22Rv1 (cell line): ENCODE data around the gene PFKL.

Experiments
- ZFX ChIP-seq: fragments of 450-650 bp; IDR thresholded peaks from 2 replicates; pipeline ENCODE4 v1.6.1; 2017; ENCODE audit warnings: antibody characterized with exemption, borderline replicate concordance
- TF ChIP-seq, protein P1 (sequence below): fragments of 450-650 bp; IDR thresholded peaks from 2 replicates; pipeline ENCODE4 v1.5.1; 2017; ENCODE audit warnings: mild to moderate bottlenecking

GRCh38 chr21:44370027-44370735, 70.3 kb downstream of the PFKL start:
- TF ChIP-seq, protein P1, sequence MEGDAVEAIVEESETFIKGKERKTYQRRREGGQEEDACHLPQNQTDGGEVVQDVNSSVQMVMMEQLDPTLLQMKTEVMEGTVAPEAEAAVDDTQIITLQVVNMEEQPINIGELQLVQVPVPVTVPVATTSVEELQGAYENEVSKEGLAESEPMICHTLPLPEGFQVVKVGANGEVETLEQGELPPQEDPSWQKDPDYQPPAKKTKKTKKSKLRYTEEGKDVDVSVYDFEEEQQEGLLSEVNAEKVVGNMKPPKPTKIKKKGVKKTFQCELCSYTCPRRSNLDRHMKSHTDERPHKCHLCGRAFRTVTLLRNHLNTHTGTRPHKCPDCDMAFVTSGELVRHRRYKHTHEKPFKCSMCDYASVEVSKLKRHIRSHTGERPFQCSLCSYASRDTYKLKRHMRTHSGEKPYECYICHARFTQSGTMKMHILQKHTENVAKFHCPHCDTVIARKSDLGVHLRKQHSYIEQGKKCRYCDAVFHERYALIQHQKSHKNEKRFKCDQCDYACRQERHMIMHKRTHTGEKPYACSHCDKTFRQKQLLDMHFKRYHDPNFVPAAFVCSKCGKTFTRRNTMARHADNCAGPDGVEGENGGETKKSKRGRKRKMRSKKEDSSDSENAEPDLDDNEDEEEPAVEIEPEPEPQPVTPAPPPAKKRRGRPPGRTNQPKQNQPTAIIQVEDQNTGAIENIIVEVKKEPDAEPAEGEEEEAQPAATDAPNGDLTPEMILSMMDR = no peak
- TF ChIP-seq ZFX = no peak
